ENCODE results near the gene PYCARD. TPM values are rescaled to one million over a fixed set of nuclear protein-coding genes. Genes with fewer than 3 reads are reported as not detected.

Gene PYCARD
- total and polyA plus RNA-seq, 12 donors = 3.2 to 54.4 (median 23.7) TPM

DNA sequence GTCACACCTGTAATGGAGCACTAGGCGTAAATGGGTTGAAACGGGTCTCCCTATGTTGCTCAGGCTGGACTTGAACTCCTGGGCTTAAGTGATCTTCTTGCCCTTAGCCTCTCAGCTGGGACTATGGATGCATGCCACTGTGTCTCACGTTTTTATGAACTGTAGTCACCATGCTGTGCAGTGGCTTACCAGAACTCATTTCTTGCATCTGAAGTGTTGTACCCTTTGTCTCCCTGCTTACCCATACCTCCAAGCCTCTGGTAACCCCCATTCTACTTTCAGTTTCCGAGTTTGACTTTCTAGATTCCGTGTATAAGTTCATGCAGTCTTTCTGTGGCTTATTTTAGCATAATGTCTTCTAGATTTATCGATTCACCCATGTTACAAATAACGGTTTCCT, 7.7 kb downstream of the PYCARD start:
- Histone ChIP-seq H3K4me1 (replicated peaks in 1 of 2) (no peaks in the 10 kb centered on the region), H3K27ac (no peak overlapping the region), H3K36me3 (replicated peaks in 1 of 2) (peaks cover 0 to 75% of the 10 kb centered on the region in 2 donors), H3K27me3 (no peaks in the 10 kb centered on the region), H3K9me3 (replicated peaks in 1 of 3) (no peaks in the 10 kb centered on the region), H3K4me3 (no peak overlapping the region)
- no peak for TF ChIP-seq POLR2A (IDR thresholded peaks at IDR 0.05)
- TF ChIP-seq, protein P1, sequence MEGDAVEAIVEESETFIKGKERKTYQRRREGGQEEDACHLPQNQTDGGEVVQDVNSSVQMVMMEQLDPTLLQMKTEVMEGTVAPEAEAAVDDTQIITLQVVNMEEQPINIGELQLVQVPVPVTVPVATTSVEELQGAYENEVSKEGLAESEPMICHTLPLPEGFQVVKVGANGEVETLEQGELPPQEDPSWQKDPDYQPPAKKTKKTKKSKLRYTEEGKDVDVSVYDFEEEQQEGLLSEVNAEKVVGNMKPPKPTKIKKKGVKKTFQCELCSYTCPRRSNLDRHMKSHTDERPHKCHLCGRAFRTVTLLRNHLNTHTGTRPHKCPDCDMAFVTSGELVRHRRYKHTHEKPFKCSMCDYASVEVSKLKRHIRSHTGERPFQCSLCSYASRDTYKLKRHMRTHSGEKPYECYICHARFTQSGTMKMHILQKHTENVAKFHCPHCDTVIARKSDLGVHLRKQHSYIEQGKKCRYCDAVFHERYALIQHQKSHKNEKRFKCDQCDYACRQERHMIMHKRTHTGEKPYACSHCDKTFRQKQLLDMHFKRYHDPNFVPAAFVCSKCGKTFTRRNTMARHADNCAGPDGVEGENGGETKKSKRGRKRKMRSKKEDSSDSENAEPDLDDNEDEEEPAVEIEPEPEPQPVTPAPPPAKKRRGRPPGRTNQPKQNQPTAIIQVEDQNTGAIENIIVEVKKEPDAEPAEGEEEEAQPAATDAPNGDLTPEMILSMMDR (IDR thresholded peaks at IDR 0.05) = no peak
- intact Hi-C loops (cut with DNase I) = no loop called here
- WGBS, 4 donors = 84 to 87% (median 86%) methylated on average over 7 of the region's 7 CpGs
- DNase-seq = no peak

DNA sequence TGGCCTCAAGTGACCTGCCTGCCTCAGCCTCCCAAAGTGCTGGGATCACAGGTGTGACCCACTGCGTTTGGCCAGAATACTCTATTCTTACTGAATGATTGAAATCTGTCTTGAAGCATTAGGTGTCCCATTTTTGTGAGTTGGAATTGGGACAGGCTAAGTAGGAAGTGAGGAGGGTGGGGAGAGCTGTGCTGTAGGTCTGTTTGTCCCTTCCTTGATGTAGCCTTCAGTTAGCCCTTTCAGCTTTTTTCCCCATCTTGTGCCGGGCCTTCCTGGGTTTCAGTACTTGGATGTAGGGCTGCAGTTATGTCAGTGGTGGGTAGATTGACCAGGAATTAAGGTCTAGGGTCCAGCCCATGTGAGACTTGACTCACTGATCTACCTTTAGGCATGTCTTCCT, 8.7 kb downstream of the PYCARD start:
- H3K4me3 ChIP-seq = no peak overlapping the region
- no peak for DNase-seq
- no peak overlapping the region for H3K27ac ChIP-seq
- H3K36me3 ChIP-seq (replicated peaks in 1 of 2) = peaks cover 0 to 82% of the 10 kb centered on the region in 2 donors
- TF ChIP-seq, protein P1 (IDR thresholded peaks at IDR 0.05) = no peak
- TF ChIP-seq POLR2A (IDR thresholded peaks at IDR 0.05) = no peak
- no peaks in the 10 kb centered on the region for H3K9me3 ChIP-seq (replicated peaks in 1 of 3)
- H3K4me1 ChIP-seq (replicated peaks in 1 of 2) = no peaks in the 10 kb centered on the region
- no peaks in the 10 kb centered on the region for H3K27me3 ChIP-seq
- WGBS, 4 donors = 77 to 95% (median 91%) methylated on average over 2 of the region's 2 CpGs
- intact Hi-C loops (cut with DNase I) = no loop called here

DNA sequence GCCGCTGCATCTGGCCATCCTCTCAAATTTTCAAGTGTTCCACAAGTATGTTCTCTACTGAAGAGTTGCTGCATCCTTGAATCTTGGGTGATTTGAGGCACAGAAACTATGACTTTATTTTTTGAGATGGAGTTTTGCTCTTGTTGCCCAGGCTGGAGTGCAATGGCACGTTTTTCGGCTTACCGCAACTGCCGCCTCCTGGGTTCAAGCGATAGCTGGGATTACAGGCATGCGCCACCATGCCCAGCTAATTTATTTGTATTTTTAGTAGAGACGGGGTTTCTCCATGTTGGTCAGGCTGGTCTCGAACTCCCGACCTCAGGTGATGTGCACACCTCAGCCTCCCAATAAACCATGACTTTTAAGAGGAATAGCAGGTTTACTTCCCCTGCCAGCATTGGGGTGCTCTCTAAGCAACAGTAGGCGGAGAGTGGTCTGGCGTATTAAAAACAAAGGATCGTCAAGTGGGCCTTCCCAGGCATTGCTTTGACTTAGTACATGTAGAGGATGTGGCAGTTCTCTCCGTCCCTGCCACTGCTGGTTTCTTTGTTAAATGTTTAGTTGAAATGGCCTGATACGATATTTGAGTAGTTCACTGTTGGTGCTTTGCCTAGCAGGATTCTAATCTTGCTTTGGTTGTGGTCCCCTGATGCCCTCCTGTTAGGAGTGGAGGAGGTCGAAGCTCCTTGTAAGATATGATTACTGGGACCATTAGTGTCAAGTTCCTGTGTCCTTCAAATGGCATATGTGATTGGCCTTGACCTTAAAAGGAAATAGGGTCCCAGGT, 9.5 kb downstream of the PYCARD start:
- no peaks in the 10 kb centered on the region for H3K27me3 ChIP-seq
- intact Hi-C loops (cut with DNase I) = no loop called here
- DNase-seq = no peak
- no peak overlapping the region for H3K27ac ChIP-seq
- H3K36me3 ChIP-seq (replicated peaks in 1 of 2) = peaks cover 0 to 88% of the 10 kb centered on the region in 2 donors
- no peaks in the 10 kb centered on the region for H3K4me1 ChIP-seq (replicated peaks in 1 of 2)
- H3K9me3 ChIP-seq (replicated peaks in 1 of 3) = no peaks in the 10 kb centered on the region
- H3K4me3 ChIP-seq = no peak overlapping the region
- WGBS, 4 donors = 84 to 92% (median 90%) methylated on average over 15 to 16 of the region's 16 CpGs
- no peak for TF ChIP-seq POLR2A (IDR thresholded peaks at IDR 0.05)
- TF ChIP-seq, protein P1 (IDR thresholded peaks at IDR 0.05) = no peak

DNA sequence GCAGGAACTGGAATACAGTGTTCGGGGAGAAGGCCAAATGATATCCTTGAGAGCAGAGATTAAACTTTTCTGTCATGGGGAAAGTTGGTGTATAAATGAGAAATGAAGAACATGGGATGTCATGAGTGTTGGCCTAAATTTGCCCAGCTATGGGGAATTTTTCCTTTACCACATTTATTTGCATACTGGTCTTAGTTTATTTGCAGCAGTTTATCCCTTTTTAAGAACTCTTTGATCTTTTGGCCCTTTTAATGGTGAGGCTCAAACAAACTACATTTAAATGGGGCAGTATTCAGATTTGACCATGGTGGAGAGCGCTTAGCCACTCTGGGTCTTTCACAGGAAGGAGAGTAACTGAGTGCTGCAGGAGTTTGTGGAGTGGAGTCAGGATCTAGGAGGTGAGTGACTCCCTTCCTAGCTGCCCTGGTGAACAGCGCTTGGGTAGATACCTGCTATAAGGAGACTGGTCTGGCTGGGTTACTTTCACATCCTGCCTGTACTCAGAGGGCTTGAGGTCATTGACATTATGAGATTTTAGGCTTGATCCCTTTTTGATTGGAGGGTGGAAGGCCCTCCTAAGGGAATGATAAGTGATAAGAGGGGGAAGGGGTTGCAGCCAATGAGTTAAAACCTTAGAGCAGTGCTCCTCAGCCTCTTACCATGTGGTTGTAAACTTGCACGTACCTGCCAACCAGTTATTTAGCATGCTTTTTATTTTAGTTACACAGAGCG, 10.7 kb downstream of the PYCARD start:
- 79 to 83% (median 83%) methylated on average over 5 of the region's 5 CpGs for WGBS, 4 donors

More for the DNA sequence above, 10.7 kb downstream of the PYCARD start:
- H3K4me1 ChIP-seq (replicated peaks in 1 of 2) = no peaks in the 10 kb centered on the region
- no peak overlapping the region for H3K27ac ChIP-seq
- peaks cover 0 to 99% of the 10 kb centered on the region in 2 donors for H3K36me3 ChIP-seq (replicated peaks in 1 of 2)
- no peak for TF ChIP-seq POLR2A (IDR thresholded peaks at IDR 0.05)
- TF ChIP-seq, protein P1 (IDR thresholded peaks at IDR 0.05) = no peak
- H3K9me3 ChIP-seq (replicated peaks in 1 of 3) = no peaks in the 10 kb centered on the region
- intact Hi-C loops (cut with DNase I) = no loop called here
- no peak overlapping the region for H3K4me3 ChIP-seq
- no peak for DNase-seq
- no peaks in the 10 kb centered on the region for H3K27me3 ChIP-seq

Data from adrenal gland (tissue), 12 donors.